ENCODE measurements around the gene NFILZ.

NFILZ gene

GRCh38 chr19:8654591-8655339, 24.3 kb downstream of the NFILZ start:
- peak; percentile 99 for TF ChIP-seq CTCF (IDR thresholded peaks at IDR 0.05; ENCODE audit: unreplicated experiment in 3 of 3)
- Mint-ChIP-seq H3K36me3 (ENCODE audit: low read depth) (no peaks in the 10 kb centered on the region), H3K27me3 (ENCODE audit: low read depth) (peaks cover 34% of the 10 kb centered on the region), H3K4me3 (peak overlapping the region in 1 of 3 experiments; percentile 40), H3K27ac (no peak overlapping the region), H3K9me3 (no peaks in the 10 kb centered on the region), H3K4me1 (no peaks in the 10 kb centered on the region)

GRCh38 chr19:8655340-8655709, 24.9 kb downstream of the NFILZ start:
- Mint-ChIP-seq H3K4me3 (no peak overlapping the region), H3K9me3 (no peaks in the 10 kb centered on the region), H3K36me3 (ENCODE audit: low read depth) (no peaks in the 10 kb centered on the region), H3K27me3 (ENCODE audit: low read depth) (peaks cover 39% of the 10 kb centered on the region), H3K4me1 (no peaks in the 10 kb centered on the region), H3K27ac (no peak overlapping the region)
- TF ChIP-seq CTCF (IDR thresholded peaks at IDR 0.05; ENCODE audit: unreplicated experiment in 3 of 3) = no peak

DNA sequence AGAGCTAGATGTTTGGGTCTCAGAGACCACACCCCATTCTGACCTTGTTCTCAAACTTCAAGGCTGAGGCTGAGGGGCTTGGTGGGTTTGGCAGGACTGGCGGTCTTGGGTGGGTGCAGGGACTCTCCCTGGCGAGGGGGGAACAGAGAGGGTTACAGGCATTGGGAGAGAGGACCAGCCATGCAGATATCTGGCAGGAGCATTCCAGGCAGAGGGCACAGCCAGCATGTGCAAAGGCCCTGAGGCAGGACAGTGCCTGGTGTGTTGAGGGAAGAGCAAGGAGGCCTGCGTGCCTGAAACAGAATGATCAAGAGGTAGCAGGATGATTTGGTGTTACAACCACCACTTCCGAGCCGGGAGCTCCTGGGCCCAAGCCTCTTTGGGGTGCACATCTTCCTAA, 27.4 kb downstream of the NFILZ start:
- no peak for TF ChIP-seq CTCF (IDR thresholded peaks at IDR 0.05; ENCODE audit: unreplicated experiment in 3 of 3)
- Mint-ChIP-seq H3K36me3 (ENCODE audit: low read depth) (no peaks in the 10 kb centered on the region), H3K27me3 (ENCODE audit: low read depth) (peaks cover 54% of the 10 kb centered on the region), H3K9me3 (no peaks in the 10 kb centered on the region), H3K4me1 (no peaks in the 10 kb centered on the region), H3K4me3 (no peak overlapping the region), H3K27ac (no peak overlapping the region)

GRCh38 chr19:8659905-8660304, 29.5 kb downstream of the NFILZ start:
- peaks cover 59% of the 10 kb centered on the region for H3K27me3 Mint-ChIP-seq (ENCODE audit: low read depth)
- no peak overlapping the region for H3K27ac Mint-ChIP-seq
- H3K36me3 Mint-ChIP-seq (ENCODE audit: low read depth) = no peaks in the 10 kb centered on the region
- H3K9me3 Mint-ChIP-seq = no peaks in the 10 kb centered on the region
- H3K4me1 Mint-ChIP-seq = no peaks in the 10 kb centered on the region
- no peak overlapping the region for H3K4me3 Mint-ChIP-seq
- TF ChIP-seq CTCF (IDR thresholded peaks at IDR 0.05; ENCODE audit: unreplicated experiment in 3 of 3) = no peak

- H3K4me1 Mint-ChIP-seq = no peaks in the 10 kb centered on the region
- no peak overlapping the region for H3K27ac Mint-ChIP-seq
- TF ChIP-seq CTCF (IDR thresholded peaks at IDR 0.05; ENCODE audit: unreplicated experiment in 3 of 3) = no peak
- no peak overlapping the region for H3K4me3 Mint-ChIP-seq
- no peaks in the 10 kb centered on the region for H3K36me3 Mint-ChIP-seq (ENCODE audit: low read depth)
- H3K27me3 Mint-ChIP-seq (ENCODE audit: low read depth) = peaks cover 40% of the 10 kb centered on the region
- no peaks in the 10 kb centered on the region for H3K9me3 Mint-ChIP-seq
Observed at GRCh38 chr19:8662263-8662662, 31.8 kb downstream of the NFILZ start.

Measured in nephron (organoid).